GM21423 (cell line): ENCODE measurements around the gene C5.
"Not testable (repeated sequence)": the region's sequence is repeated elsewhere in the genome, so short reads cannot be mapped to it uniquely, and the experiment has no call there.

Experiments used
- ATAC-seq: cut with Tn5 transposase; IDR thresholded peaks from one replicate; pipeline ENCODE4 v1.9.1; 2021; ENCODE audit warnings: mild to moderate bottlenecking, moderate library complexity; ENCODE audit not compliant: unreplicated experiment

C5 gene

DNA sequence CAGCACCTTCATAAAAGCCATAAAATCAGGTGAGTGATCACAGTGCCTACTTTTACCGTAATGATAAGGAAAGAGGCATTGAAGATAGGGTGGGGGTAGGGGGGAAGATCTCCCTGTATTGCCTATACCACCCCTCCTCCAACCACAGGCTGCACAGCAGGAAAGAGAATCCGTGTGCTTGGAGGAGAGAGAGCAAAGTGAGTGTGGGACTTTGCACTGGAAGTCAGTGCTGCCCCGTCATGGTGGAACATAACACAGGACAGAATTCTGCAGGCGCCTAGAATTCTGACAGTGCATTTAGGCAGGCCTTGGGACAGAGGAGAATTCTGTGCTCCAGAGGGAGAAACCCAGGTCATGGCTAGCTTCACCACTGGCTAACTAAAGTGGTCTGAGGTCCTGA, 3.5 kb upstream of the C5 start:
- no peak for ATAC-seq

DNA sequence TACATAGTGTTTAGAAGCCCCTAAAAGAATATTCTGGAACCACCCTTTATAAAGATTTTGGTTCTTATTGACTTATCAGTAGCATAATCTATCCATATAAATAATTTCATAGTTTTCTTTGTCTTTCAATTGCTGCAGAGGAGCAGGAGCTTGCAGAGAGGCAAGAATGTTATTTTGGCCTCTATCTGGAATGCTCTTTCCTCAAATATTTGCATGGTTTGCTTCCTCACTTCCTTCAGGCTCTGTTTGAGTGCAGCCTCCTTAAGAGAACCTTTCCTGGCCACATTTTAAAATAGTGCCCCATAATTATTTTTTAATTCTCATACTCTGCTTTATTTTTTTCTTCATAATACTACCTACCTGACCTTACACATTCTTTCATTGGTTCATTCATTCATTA, 1.5 kb downstream of the C5 start:
- no peak for ATAC-seq

GRCh38 chr9:121048175-121048574, 1.9 kb downstream of the C5 start:
- no peak for ATAC-seq

- ATAC-seq: no peak
Observed at GRCh38 chr9:121038804-121039203, 11.3 kb downstream of the C5 start.

GRCh38 chr9:121038362-121038761, 11.7 kb downstream of the C5 start:
- ATAC-seq: no peak

- not testable (repeated sequence) for ATAC-seq
Observed at GRCh38 chr9:121035717-121036116, 14.4 kb downstream of the C5 start.

- ATAC-seq: no peak
Observed at GRCh38 chr9:121034529-121034928, 15.5 kb downstream of the C5 start.

GRCh38 chr9:121029469-121029868, 20.6 kb downstream of the C5 start:
- no peak for ATAC-seq

- not testable (repeated sequence) for ATAC-seq
Observed at GRCh38 chr9:121028285-121028684, 21.8 kb downstream of the C5 start.

DNA sequence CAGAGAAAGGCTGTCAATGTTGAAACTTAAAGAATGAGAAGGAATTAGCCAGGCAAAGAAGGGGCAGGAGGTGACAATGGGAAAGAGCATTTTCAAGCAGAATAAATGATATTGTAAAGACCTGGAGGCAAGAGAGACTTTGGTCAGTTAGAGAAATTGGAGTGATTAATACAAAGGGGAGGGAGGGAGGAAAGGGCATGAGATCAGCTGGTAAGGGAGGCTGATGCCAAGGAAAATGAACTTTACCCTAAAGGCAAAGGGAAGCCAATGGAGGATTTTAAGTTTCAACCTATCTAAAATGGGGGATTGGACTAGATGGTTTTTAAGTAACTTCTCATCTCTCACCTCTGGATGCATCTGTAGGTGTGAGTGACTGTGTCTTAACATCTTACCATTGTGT, 23.3 kb downstream of the C5 start:
- no peak for ATAC-seq

DNA sequence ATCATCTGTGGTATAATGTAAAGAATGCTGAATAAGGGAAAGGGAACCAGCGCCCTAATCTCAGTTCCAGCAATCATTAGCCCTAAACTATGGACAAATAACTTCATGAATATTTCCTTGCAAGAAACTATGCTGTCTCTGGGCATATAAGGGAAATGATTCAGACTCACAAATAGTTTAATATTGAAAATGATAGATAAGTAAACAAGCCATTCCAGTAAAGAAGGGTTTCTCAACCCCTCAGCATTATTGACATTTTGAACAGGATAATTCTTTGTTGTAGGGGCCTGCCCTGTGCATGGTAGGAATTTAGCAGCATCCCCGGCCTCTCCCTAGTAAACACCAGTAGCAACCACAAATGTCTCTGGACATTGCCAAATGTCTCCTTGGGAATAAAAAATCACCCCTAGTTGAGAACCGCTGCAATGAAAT, 23.8 kb downstream of the C5 start:
- no peak for ATAC-seq

DNA sequence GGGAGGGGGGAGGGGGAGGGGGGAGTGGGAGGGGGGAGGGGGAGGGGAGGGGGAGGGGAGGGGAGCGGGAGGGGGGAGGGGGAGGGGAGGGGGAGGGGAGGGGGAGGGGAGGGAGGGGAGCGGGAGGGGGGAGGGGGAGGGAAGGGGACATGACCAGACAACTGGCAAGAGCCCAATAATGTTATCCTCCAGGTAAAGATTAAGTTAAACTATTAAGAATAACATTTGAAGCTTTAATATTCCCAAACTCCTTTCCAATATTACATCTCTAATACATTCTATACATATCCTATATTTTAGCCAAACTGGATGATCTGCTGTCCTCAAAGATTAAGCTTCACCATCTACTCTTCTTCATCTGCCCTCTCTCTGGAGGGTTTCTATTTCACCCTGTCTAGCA, 25.8 kb downstream of the C5 start:
- no peak for ATAC-seq

DNA sequence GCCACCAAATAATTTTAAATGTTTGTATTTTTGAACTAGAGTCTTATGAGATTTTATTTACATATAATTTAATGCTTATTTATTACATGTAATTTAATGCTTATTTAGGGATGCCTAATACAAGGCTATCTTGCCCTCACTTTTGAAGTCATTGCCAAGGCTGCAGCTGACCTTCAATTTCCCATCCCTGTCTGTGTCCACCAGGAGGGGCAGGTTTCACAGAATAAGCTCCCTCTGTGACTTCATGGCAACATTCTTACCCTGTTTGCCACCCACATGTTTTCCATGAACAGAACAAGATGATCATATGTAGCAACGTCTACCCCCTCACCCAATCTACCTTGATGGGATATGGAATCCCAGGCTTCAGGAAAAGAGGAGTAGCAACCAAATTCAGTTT, 27.0 kb downstream of the C5 start:
- ATAC-seq: no peak

DNA sequence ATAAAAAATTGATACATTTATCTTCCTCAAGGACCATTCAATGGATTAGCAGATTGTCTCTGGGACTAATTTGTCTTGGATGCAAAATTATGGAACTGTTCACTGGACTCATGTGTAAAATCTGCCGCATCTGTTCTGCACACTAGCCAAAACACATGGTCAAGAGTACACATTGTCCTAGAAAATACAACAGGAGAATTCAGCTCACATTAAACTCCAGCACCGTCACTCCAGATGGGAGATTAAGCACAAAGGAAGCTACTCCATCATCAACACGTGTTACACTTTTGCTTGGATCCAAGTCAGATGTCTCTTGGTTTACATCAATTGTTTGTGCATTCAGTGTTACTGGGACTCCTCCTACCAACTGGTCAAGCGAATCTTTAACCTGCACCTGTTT, 28.8 kb downstream of the C5 start:
- ATAC-seq: no peak

- no peak for ATAC-seq
Observed at GRCh38 chr9:121019273-121019672, 30.8 kb downstream of the C5 start.

DNA sequence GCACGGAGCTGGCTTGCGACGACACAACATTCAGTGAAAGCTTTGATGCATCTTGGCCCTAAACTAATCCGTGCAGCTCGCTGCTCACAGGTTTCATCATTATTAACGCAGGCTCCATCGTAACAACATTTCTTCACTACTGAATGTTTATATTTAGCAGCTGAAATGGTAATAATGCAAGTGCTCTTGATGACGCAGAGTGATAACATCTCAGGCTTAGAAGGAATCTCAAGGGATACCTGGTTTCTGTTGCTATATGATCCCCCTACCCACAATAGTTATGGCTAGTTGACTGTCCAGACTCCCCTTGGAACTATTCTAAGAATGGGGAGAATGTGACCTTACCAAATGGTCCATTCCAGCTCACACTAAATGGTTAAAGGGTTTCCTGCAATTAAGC, 36.2 kb downstream of the C5 start:
- no peak for ATAC-seq

GRCh38 chr9:121009650-121010049, 40.4 kb downstream of the C5 start:
- ATAC-seq: no peak

DNA sequence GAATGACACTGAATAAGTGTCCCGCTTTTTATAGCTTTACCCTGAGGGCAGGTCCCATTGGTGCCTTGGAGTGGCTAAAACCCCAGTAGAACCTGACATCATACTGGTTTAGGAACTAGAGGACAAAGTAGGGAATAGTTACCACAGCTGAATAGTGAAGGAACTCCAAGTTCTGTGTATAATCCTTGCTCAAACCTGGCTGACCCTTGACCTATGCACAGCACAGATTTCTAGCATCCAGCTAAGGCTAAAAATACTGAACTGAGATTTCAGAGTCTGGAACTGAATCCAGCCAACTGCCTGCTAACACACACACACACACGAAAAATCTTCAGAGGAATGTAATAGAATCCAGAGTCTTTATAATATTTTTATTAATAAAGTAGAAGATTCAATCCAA, 50.8 kb downstream of the C5 start:
- ATAC-seq: no peak

GRCh38 chr9:120998111-120998510, 52.0 kb downstream of the C5 start:
- ATAC-seq: no peak

- no peak for ATAC-seq
Observed at GRCh38 chr9:120997502-120997901, 52.6 kb downstream of the C5 start.

DNA sequence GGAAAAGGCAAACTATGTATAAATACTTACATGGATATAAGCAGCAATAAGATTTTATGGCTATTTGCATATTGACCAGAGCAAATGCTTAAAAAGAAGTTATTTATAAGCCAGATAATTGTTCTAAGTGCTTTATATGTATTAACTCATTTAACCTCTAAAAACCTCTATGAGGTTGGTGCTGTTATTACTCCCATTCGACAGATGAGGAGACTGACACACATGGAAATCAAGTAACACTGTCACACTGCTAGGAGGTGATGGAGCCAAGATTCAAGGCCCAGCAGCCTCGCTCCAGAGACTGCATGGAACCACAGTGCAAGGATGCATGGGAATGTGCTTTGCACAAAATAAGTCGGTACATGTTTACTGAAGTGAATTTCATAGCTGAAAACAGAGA, 53.7 kb downstream of the C5 start:
- ATAC-seq: no peak

DNA sequence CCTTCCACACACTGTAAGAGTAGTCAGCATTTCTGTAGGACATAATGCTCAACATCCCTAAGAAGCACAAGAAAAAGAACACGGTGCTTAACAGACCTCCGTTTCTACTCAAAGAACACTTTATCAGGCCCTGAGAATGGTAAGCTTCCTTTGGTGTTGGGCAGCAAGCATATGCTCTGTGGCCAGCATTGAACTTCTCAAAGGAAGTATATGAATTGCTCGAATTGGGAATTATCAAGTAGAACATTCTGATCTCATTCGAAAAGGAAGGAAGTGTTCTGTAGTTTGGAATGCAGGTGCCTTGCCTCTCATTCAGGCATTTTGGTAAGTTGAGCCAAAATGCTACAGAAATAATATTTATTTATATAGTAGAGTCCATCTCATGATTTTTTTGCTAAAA, 61.0 kb downstream of the C5 start:
- no peak for ATAC-seq

GRCh38 chr9:120985819-120986222, 64.3 kb downstream of the C5 start:
- ATAC-seq: no peak

GRCh38 chr9:120983259-120983837, 66.7 kb downstream of the C5 start:
- ATAC-seq: no peak
